SK-N-SH treated with all-trans-retinoic acid at 6 μM for 48 hours (cell line): ENCODE results near the gene NFIX.

Experiments
- ATAC-seq: fragments of 200-7000 bp; cut with Tn5 transposase; 3 replicates; pipeline ENCODE4 v1.9.1; 2020; ENCODE audit warnings: mild to moderate bottlenecking, moderate library complexity
- ARNTL ChIP-seq: fragments of 450-650 bp; formaldehyde crosslinking; IDR thresholded peaks from 2 replicates; pipeline ENCODE4 v1.5.0; 2020; ENCODE audit warnings: low read depth, mild to moderate bottlenecking, moderate library complexity, borderline replicate concordance
- BACH2 ChIP-seq: fragments of 250-450 bp; sonication (Bioruptor Pico); IDR thresholded peaks from 2 replicates; pipeline ENCODE4 v1.9.0; 2021; ENCODE audit warnings: mild to moderate bottlenecking, borderline replicate concordance
- CREB5 ChIP-seq: fragments of 250-450 bp; sonication (Bioruptor Pico); IDR thresholded peaks from 2 replicates; pipeline ENCODE4 v1.5.1; 2020; ENCODE audit warnings: low read depth, mild to moderate bottlenecking, moderate library complexity
- CSDC2 ChIP-seq: fragments of 250-450 bp; sonication (Bioruptor Pico); IDR thresholded peaks from 2 replicates; pipeline ENCODE4 v1.5.0; 2020; ENCODE audit warnings: mild to moderate bottlenecking, moderate library complexity
- CSRNP3 ChIP-seq: fragments of 250-450 bp; sonication (Bioruptor Pico); IDR thresholded peaks from 2 replicates; pipeline ENCODE4 v1.5.1; 2021; ENCODE audit warnings: mild to moderate bottlenecking, moderate library complexity
- ESRRG ChIP-seq: fragments of 250-450 bp; sonication (Bioruptor Pico); IDR thresholded peaks from 2 replicates; pipeline ENCODE4 v1.6.1; 2021; ENCODE audit warnings: mild to moderate bottlenecking
- GLIS3 ChIP-seq: fragments of 250-450 bp; sonication (Bioruptor Pico); IDR thresholded peaks from 2 replicates; pipeline ENCODE4 v1.5.0; 2020; ENCODE audit warnings: mild to moderate bottlenecking, moderate library complexity
- ISL1 ChIP-seq: fragments of 250-450 bp; sonication (Bioruptor Pico); IDR thresholded peaks from 2 replicates; pipeline ENCODE4 v2.1.2; 2022; ENCODE audit warnings: mild to moderate bottlenecking, moderate library complexity
- OSR1 ChIP-seq: fragments of 250-450 bp; sonication (Bioruptor Pico); IDR thresholded peaks from 2 replicates; pipeline ENCODE4 v1.8.0; 2022; ENCODE audit warnings: moderate library complexity, mild to moderate bottlenecking, inconsistent platforms
- PATZ1 ChIP-seq: fragments of 250-450 bp; sonication (Bioruptor Pico); IDR thresholded peaks from 2 replicates; pipeline ENCODE4 v1.8.0; 2020; ENCODE audit warnings: mild to moderate bottlenecking, moderate library complexity, borderline replicate concordance
- POU6F1 ChIP-seq: fragments of 250-450 bp; sonication (Bioruptor Pico); IDR thresholded peaks from 2 replicates; pipeline ENCODE4 v1.8.0; 2021; ENCODE audit warnings: low read depth, mild to moderate bottlenecking, moderate library complexity, borderline replicate concordance
- PPARA ChIP-seq: fragments of 250-450 bp; sonication (Bioruptor Pico); IDR thresholded peaks from 2 replicates; pipeline ENCODE4 v1.5.0; 2020; ENCODE audit warnings: mild to moderate bottlenecking, borderline replicate concordance
- RARB ChIP-seq: fragments of 250-450 bp; sonication (Bioruptor Pico); IDR thresholded peaks from 2 replicates; pipeline ENCODE4 v1.8.0; 2021; ENCODE audit warnings: mild to moderate bottlenecking, moderate library complexity
- SNAI2 ChIP-seq: fragments of 250-450 bp; sonication (Bioruptor Pico); IDR thresholded peaks from 2 replicates; pipeline ENCODE4 v1.5.0; 2020; ENCODE audit warnings: mild to moderate bottlenecking, moderate library complexity
- TOX ChIP-seq: fragments of 250-450 bp; sonication (Bioruptor Pico); IDR thresholded peaks from 2 replicates; pipeline ENCODE4 v1.8.0; 2021; ENCODE audit warnings: mild to moderate bottlenecking, moderate library complexity, borderline replicate concordance
- TSHZ2 ChIP-seq: fragments of 250-450 bp; sonication (Bioruptor Pico); IDR thresholded peaks from 2 replicates; pipeline ENCODE4 v1.5.0; 2020; ENCODE audit warnings: mild to moderate bottlenecking, moderate library complexity
- ZC3H10 ChIP-seq: fragments of 250-450 bp; sonication (Bioruptor Pico); IDR thresholded peaks from 2 replicates; pipeline ENCODE4 v1.5.1; 2021; ENCODE audit warnings: mild to moderate bottlenecking, moderate library complexity
- ZFP3 ChIP-seq: fragments of 250-450 bp; sonication (Bioruptor Pico); IDR thresholded peaks from 2 replicates; pipeline ENCODE4 v1.5.0; 2020; ENCODE audit warnings: mild to moderate bottlenecking, moderate library complexity
- ZNF70 ChIP-seq: fragments of 450-650 bp; formaldehyde crosslinking; IDR thresholded peaks from 2 replicates; pipeline ENCODE4 v1.5.0; 2020; ENCODE audit warnings: mild to moderate bottlenecking, moderate library complexity
- ZNF8 ChIP-seq: fragments of 450-650 bp; formaldehyde crosslinking; IDR thresholded peaks from 2 replicates; pipeline ENCODE4 v1.5.0; 2020; ENCODE audit warnings: mild to moderate bottlenecking, moderate library complexity

NFIX gene

GRCh38 chr19:12945479-12946091 is 49.7 kb upstream of the NFIX start, which contains the start of gene RAD23A (continued):
- TF ChIP-seq PATZ1 (CRISPR knock-in tag) (no peak), OSR1 (CRISPR knock-in tag) (no peak), GLIS3 (CRISPR knock-in tag) (peak; percentile 0), POU6F1 (CRISPR knock-in tag) (no peak), ZNF8 (CRISPR knock-in tag) (no peak)

- TF ChIP-seq CSDC2 (CRISPR knock-in tag): no peak
- no peak for TF ChIP-seq RARB (CRISPR knock-in tag)
- TF ChIP-seq CSRNP3 (CRISPR knock-in tag): peak; percentile 75; the same call in 1 of the 2 replicates
- no peak for TF ChIP-seq ZFP3 (CRISPR knock-in tag)
- TF ChIP-seq OSR1 (CRISPR knock-in tag): no peak
- TF ChIP-seq, all 23 proteins: peak for 1
- ATAC-seq: peak; percentile 85
These were observed 49.1 kb upstream of the NFIX start for GRCh38 chr19:12946092-12946721.

GRCh38 chr19:12946731-12947496 is 48.4 kb upstream of the NFIX start:
- no peak for ATAC-seq
- no peak for TF ChIP-seq ZFP3 (CRISPR knock-in tag)
- no peak for TF ChIP-seq OSR1 (CRISPR knock-in tag)
- no peak for TF ChIP-seq TOX (CRISPR knock-in tag)
- TF ChIP-seq BACH2: no peak
- TF ChIP-seq ISL1 (CRISPR knock-in tag): no peak
- no peak for TF ChIP-seq ARNTL
- no peak for TF ChIP-seq ZC3H10
- TF ChIP-seq CSRNP3 (CRISPR knock-in tag): no peak
- TF ChIP-seq GLIS3 (CRISPR knock-in tag): no peak
- no peak for TF ChIP-seq POU6F1 (CRISPR knock-in tag)
- no peak for TF ChIP-seq SNAI2
- TF ChIP-seq TSHZ2: no peak
- no peak for TF ChIP-seq ZNF70
- no peak for TF ChIP-seq CREB5 (CRISPR knock-in tag)
- no peak for TF ChIP-seq PPARA (CRISPR knock-in tag)
- no peak for TF ChIP-seq ZNF8 (CRISPR knock-in tag)
- TF ChIP-seq ESRRG (CRISPR knock-in tag): no peak
